GM20431 (cell line): Measurements from ENCODE around the gene ORC3.
"Not testable (repeated sequence)": the region's sequence is repeated elsewhere in the genome, so short reads cannot be mapped to it uniquely, and the experiment has no call there.

Experiments
- in situ Hi-C: fragments of 300-500 bp; cut with MseI, MboI; formaldehyde crosslinking; loops from one replicate; pipeline ENCODE4 v1.15.0; 2020; ENCODE audit warnings: low sequenced_read_pairs; ENCODE audit not compliant: unreplicated experiment

Gene ORC3

DNA sequence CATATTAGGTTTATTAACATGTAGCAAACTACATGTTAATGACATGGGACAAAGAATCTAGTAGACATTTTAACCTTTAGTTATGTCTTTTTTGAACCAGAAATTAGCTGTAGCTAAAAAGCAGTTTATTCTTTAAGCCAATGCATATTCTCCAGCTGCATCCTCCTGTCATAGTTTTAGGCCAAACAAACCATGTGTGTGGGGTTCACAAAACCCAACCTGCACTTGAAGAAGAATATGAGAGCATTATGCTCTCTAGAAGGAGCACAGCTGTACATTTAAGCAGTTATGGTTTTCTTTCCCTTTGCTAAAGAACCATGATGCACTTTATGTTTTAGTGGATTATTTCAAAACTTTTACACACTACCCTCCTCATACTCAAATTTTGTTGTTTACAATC lies 65.9 kb downstream of the ORC3 start:
- in situ Hi-C loops: no loop called here

DNA sequence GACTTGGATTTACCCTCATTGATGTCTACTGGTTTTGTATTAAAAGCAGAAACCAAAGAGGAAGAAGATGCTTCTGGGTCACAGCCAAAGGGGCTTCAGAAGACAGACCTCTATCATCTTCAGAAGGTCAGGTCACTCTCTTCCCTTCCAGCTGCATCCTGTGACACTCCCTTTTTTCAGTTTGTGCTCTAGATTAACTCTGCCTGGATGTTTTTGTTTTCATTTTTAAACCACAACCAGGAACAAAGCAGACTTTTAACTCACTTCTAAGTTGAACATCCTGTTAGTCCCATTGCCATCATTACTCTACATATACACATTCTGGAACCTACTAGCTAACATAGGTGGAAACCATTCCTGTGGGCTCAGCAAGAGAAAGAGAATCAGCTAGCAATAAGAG lies 66.9 kb downstream of the ORC3 start:
- in situ Hi-C loops: no loop called here

DNA sequence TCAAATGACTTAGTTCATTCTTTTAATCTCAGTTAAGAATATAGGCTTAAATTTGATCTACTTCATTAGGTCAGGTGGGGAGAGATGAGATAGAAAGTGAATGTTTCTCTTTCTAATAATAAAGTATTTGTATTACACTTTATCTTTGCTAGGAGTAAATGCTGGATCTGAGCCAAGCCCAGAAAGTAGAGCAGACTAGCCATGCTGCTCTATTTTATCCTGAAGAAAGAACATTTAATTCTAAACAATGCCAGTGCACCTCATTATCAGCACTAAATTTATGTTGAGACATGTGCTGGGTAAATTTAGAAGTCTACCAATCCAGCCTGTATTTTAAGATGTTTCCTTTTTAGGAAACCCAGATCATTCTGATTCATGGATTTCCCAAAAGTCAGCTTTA lies 68.6 kb downstream of the ORC3 start:
- in situ Hi-C loops: no loop called here

DNA sequence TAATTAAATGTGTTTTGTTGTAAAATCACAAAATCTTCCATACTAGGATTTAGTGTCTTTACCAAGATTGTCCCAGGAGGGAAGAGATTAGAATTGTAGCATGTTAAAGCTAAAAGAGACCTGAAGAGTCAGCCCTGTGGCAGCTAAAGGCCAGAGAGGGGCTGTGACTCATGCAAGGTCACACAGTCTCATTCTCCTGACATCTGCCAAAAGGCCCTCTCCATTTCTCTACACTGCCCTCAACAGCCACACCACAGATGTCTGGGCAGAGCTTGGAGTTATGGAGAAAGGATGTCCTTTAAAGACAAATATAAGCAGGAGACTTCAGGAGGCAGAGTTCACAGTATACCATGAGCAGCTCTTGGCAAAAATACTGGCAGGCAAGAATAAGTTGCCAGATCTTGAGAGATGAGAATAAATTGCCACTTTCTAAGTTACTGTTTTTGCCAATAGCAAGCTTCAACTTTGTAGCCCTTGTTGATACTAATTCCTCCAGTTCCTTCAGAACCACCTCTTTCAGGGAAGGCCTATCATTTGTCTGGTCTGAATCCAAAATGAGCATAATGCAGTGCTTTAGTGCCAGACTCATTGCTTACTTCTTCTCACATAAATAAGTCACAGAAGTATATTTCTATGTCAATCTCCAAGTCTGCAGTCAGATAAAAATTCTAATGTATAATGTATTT lies 70.4 kb downstream of the ORC3 start:
- in situ Hi-C loops: no loop called here

DNA sequence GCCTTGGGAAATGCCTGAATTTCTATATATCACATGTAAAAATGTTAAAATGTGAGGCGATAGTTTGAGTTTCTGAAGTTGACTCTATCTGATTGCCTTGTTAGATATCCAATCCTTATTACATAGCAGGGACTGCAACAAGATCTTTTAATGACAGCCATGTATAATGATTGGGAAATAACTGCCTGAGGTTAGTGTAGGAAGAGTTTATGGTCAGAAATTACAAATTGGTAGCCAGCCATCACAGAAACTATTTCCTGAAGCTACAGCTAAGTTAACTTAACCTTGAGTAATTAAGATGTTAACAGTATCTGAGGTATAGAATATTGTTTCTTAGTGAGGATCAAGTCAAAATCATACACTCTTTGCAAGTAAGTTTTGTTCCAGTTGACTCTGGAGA lies 71.1 kb downstream of the ORC3 start:
- in situ Hi-C loops: no loop called here

DNA sequence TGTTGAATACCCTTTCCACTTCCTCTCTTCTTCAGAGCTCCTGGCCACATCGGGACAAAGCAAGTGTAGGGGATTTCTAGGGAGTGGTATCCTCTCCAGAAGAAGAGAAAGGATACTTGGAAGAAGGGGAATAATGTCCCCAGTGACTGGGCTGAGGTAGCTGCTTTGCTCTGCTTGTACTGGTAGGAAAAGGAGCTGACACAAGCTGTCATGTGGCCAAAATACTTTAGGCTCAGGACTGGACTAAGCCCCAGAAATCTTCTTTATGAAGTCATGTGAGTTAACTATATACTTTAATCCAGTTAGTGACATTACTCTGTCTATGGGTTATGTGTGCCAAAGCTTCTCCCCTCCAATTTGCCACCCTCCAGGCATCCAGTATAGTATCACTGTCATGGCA lies 71.6 kb downstream of the ORC3 start:
- in situ Hi-C loops: no loop called here

DNA sequence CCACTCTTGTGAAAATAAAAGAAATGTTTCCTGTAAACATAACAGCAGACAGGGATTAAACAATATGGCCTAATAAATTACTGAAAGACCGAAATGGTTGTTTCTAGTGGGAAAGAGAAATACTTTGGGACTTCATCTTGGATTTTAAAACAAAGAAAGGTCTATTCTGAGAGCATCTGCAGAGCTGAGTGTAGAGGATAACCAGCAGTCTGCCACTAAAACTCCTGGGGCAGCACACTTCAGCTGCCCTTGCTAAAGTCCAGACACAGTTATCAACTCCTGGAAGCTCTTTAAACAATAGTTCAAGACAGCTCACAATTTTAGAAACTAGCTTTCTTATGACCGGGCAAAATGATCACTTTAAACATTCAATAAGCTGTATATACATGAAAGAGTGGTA lies 73.5 kb downstream of the ORC3 start:
- in situ Hi-C loops: no loop called here

DNA sequence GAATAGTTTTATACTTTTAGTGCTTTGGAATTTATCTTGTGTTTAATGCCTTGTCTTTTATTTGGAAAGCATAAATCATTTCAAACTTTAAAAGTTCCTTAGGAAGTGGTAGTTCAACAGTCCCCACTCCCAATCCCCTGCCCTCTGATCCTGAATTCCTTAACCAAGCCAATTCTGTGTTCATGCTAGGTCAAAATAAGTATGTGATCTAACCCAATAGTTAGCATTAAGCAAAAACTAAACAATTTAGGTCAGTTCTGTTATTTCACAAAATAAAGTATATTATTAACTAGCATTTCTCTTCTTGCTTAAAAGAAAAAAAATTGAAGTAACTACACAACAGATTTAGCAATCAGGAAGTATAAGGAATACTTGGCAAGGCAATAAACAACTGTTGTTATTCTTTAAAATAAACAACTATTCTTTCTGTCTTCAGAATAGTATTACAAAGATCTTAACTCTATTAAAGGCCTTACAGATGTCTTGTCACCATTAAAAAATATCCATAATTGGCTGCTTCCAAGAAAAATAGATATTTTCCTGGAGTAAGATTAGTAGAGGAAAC lies 75.1 kb downstream of the ORC3 start:
- in situ Hi-C loops: no loop called here

DNA sequence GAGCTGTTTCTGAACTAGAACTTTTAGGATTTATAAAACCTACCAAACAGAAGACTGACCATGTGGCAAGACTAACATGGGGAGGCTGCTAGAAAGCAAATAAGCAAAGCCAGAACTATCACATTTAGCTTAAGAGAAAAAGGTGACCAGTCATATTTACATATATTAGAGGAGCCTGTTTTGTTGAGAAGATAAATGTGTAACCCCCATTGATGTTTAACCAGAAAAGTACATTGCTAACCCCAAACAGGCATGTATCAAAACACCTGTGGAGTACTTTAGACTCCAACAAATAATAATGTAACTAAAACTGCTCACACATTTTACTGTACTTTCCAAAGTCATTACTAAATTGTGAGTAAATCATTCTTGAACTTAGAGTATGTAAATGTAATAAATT lies 77.1 kb downstream of the ORC3 start:
- in situ Hi-C loops: no loop called here

DNA sequence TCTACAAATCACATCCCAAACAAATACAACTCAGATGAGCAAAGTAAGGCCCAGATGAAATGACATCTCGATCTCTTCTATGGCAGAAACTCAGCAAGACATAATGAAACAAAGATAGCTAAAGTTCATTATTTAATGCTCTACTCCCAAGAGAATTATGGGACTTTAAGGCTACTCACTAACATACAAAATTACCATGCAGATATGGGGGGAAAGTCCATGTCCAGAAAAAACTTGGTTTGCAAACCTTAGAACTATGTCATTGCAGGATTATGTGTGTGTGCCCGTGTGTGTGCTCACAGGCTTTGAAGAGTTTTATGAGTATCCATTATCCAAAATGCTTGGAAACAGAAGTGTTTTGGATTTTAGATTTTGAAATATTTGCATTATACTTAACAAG lies 78.1 kb downstream of the ORC3 start:
- in situ Hi-C loops: no loop called here

DNA sequence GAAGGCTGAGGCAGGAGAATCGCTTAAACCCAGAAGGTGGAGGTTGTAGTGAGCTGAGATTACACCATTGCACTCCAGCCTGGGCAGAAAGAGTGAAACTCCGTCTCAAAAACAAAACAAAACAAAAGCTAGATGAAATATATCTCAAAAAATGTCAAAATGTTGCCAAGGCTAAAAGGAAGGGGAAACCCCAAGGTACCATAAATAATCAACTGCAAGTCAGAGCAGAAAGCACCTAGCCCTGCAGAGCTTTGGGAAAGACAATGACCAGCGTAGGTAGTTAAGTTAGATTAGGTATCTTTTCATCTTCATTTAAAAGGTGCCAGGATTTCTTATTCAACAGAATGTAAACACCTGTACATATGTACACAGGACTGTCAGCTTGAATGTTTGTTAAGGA lies 79.1 kb downstream of the ORC3 start:
- in situ Hi-C loops: no loop called here

DNA sequence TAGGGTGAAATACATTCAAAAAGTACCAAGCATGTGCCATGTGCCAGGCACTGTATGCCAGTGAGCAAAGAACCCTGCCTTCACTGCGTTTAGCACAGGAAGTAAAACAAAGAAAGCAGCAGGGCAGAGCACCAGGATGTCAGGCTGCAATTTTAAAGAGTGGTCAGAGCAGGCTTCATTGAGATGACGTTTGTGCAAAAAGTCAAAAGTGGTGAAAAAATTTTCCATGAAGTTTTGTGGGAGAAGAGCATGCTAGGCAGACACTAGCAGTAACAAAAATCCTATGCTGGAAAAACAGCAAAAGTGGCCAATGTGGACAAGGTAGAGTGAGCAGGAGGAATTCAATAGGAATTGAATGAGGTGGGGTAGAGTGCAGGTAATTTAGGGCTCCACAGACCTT lies 80.8 kb downstream of the ORC3 start:
- in situ Hi-C loops: no loop called here

DNA sequence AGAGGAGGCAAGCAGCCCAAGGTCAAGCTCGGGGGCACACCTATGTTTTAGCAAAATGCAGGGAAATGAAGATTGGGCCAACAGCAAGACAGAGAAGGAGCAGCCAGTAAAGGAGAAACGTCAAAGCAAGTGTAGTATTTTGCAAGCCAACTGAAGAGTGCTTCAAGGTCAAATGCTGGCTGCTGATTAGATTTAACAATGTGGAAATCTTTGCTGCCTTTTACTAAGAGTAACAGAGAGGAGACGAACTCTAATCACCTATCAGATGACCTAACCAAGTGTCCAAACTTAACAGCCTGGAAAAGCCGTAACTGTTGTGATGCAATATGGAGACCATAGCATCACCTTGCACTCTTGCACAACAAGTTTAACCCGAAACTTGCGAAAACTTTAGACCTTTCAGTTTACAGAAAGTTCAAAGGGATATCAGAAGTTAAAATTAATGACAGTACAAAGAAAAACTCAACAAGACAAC lies 81.7 kb downstream of the ORC3 start:
- in situ Hi-C loops: no loop called here

DNA sequence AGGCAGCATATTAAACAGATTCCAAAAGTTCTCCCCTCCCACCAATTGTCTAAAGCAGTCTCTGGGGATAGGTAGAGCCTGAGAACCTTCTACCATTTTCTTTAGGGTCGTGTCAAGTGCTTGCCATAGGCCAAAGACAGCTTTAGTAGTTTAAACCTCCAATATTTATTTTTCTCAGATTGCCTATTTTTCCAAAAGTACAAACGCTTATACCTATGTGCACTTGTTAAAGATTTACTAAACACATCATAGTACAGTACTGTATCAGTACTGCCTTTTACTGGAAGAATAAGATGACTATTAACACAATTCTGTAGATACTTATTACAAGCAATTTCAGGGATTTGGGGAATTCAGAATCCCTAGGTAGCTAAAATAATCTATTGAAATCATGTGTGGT lies 82.7 kb downstream of the ORC3 start:
- in situ Hi-C loops: no loop called here

DNA sequence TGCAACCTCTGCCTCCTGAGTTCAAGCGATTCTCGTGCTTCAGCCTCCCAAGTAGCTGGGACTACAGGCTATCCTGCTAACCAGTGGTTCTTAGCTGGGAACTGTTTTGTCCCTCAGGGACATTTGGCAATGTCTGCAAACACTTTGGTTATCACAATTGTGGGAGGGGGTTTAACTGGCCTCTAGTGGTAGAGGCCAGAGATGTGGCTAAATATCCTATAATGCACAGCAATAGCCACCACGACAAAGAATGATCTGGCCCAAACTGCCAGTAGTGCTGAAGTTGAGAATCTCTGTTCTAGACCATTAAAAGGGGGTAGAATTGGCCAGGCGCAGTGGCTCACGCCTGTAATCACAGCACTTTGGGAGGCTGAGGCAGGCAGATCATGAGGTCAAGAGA lies 83.3 kb downstream of the ORC3 start:
- in situ Hi-C loops: no loop called here

DNA sequence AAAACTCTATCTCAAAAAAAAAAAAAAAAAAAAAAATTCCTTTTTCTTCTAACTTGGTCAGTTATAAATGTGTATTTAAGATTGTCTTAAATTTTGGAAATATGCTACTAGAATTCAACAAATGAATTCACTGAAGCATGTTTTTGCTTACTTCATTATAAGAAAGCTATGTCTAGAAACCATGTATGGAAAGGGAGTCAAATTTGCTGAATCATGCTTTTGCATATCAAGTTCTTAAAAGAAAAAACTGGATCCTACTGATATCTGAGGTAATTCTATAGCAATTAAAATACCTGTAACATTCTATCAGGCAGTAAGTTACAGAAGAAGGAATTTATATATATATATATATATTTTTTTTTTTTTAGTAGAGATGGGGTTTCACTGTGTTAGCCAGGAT lies 84.4 kb downstream of the ORC3 start:
- in situ Hi-C loops: no loop called here

DNA sequence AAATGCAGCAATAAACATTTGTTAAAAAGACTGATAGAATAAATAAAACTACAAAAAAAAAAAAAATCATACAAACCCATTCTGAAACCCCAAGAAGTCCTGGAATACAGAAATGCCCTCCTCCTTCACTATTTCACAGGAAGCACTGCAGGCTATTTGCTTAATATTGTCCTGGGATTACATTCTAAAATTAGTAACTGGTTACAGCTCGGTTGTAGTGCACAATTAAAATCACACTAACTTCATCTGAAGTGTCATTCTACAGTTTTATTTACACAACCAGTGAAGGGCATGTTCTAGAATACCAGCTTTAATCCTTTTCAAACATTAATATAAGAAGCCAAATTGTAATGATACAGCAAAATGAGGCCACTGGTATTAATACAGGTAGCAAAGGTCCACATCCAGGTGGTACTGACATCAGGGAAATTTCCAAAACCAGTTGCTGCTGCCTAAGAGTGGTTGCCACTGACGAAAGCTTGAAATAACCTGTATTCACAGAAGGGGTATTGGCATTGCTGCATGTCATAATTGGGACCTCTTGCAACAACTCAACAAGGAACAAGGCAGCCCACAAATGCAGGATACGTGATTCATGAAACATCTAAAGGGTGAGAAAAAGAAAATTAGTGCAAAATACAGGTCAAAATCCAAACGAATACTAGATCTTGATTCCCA lies 85.2 kb downstream of the ORC3 start:
- in situ Hi-C loops: no loop called here

DNA sequence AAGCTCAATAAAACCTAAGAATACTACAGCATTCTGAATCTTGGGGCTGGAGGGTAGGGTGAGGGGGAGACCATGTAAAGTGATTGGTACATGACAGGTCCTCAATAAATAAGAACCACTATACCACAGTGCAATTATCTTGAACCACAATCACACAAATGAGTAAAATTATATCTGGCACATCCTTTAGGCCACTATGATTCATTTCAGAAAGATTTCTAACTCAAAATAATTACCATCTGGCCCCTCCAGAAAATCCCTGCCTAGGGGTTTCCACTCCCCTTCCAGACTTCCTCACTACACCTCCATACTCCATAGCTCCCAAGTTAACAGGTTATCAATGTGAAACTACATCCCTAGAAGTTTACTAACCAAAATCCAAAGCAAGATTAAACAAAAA lies 92.4 kb downstream of the ORC3 start:
- in situ Hi-C loops: no loop called here

DNA sequence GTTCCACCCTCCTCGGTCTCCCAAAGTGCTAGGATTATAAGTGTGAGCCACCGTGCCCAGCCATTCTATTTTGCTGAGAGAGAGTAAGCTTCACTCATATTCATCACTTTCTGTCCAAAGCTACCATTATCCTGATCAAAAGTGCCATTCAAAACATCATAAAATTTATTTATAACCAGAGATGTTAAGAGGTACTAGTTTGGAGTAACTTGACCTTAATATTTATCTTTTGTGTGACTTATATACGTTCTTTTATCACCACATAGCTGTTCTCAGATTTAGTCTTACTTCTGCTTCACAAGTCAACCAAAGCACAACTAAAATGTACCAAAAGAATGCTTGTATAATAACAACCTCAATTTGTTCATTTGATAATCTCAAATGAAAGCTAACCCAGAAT lies 94.0 kb downstream of the ORC3 start:
- in situ Hi-C loops: no loop called here

DNA sequence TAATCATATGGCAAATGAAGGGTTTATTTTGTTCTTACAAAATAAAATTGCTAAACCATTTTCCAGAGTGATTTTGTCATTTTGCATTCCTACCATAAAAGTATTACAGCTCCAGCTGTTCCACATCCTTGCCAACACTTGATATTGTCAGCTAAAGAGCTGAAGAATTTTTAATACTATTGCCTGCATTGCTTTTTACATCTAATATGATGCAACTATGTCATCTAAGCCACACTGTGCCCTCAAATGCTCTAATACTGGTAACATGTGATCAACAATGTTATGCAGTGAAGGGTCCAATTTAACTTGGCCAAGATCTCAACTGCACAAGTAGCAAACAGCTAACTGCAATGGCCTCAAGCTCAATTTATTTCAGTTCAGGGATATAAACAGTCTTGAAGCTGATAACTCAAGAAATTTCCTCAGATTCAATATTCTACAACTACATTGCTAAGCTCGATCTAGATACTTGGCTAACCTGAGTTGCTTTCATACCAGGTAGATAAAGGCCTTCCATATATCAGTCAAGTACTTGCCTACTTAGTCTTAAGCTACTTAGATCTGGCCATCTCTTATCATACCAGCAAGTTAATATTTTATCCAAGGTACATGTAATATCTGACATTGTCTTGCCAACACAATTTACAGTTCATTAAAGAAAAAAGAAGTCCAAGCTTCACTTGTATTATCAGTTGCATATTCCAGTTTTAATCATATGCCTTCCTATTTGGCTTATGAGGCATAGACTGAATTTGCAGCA lies 95.1 kb downstream of the ORC3 start:
- in situ Hi-C loops: no loop called here

DNA sequence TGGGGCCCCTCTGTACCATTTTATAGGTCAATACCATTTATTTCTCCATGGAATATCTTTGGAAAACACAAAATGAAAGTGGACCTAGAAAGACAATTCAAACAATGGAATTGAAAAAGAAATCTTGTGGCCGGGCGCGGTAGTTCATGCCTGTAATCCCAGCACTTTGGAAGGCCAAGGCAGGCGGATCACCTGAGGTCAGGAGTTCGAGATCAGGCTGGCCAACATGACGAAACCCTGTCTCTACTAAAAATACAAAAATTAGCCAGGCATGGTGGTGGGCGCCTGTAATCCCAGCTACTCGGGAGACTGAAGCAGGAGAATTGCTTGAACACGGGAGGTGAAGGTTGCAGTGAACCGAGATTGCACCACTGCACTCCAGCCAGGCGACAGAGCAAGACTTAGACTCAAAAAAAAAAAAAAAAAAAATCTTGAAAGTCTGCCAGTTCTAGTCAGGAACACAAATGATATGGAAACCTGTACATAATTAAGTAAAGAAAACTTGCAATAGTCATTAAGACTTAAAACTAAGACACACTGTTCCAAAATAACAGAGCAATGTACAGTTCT lies 96.8 kb downstream of the ORC3 start:
- in situ Hi-C loops: not testable (repeated sequence)
